ENCODE measurements around the gene TLL1.

GRCh38 chr4:165982934-165983333, 109.9 kb downstream of the TLL1 start:
- TF ChIP-seq CTCF (conservative IDR thresholded peaks at IDR 0.05): no peak
- no peak for TF ChIP-seq EZH2 (IDR thresholded peaks at IDR 0.05; ENCODE audit: low read depth)

Measured in PC-9 (cell line).